Measurements from ENCODE around the gene CAMTA1.

CAMTA1 gene

GRCh38 chr1:7221826-7222694 lies 436.8 kb downstream of the CAMTA1 start:
- no peak for DNase-seq

DNA sequence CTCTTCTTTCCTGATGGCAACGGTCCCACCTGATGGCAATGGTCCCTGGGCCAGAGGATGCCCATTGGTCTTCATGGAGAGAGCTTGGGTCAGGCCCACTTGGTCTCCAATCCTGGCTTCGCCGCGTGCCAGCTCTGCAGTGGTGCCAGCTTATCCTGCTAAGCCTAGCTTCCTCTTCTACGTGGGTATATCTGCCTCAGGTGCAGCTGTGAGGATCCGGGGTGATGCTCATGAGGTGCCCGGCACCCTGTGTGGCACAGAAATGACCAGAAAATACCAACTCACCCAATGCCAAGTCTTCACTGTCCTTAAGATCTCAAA lies 437.4 kb downstream of the CAMTA1 start:
- no peak for DNase-seq

DNA sequence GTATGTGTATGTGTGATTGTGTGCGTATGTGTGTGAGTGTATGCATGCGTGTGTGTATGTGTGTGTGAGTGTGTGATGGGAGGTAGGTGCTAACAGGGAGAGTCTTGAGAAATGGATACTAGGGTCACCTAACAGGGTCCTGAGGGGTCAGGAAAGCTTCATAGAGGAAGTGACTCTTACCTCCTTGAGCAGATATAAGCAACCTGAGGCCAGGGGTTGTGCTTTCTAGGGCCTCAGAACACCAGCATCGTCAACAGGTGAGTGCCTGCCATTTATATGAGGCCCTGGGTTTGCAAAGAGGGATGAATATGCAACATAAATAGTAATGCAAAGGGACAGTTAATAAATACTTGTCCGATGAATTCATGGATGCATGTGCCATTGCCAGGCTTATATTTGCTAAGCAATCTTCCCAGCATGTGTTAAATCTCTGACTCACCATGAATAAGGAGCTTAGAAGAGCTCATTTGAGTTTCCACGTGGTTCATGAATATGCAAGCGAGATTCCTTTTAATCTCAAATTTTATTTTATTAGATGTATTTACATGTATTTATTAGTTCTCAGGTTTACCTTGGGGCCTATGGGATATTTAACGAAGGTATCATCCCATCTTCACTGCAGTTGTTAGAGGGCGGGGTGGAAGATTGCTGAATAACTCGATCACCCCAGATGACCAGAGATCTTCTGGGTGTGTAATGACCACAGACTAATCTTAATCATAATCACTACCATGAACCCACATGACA lies 438.3 kb downstream of the CAMTA1 start:
- no peak for DNase-seq

GRCh38 chr1:7224081-7224534 lies 438.9 kb downstream of the CAMTA1 start:
- no peak for DNase-seq

DNA sequence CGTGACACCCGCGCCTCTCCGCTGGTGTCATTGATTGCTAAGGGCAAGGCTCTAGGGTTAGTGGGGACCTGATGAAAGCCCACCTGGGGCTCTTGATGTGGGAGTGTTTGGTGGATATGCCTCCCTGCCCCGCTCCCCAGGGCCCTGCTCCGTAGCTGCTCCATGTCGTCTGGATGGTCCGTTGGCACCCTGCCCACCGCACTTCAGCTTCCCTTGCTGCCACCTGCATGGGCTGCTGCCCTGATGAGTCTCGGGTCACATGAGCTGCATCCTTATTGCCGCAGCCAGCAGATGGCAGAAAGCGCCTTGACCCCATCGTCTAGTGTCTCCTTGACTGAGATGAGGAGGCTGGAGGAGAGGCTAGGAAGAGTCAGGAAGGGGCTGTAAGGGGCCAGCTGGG lies 439.4 kb downstream of the CAMTA1 start:
- DNase-seq = no peak

- DNase-seq = no peak
These were observed 440.7 kb downstream of the CAMTA1 start for GRCh38 chr1:7225711-7226505.

GRCh38 chr1:7227654-7228053 lies 442.4 kb downstream of the CAMTA1 start:
- no peak for DNase-seq

GRCh38 chr1:7228252-7228961 lies 443.2 kb downstream of the CAMTA1 start:
- no peak for DNase-seq

- DNase-seq = no peak
These were observed 443.9 kb downstream of the CAMTA1 start for GRCh38 chr1:7229186-7229585.

- no peak for DNase-seq
These were observed 444.7 kb downstream of the CAMTA1 start for GRCh38 chr1:7229696-7230631.

- no peak for DNase-seq
These were observed 447.4 kb downstream of the CAMTA1 start for GRCh38 chr1:7232441-7233236.

GRCh38 chr1:7233237-7233540 lies 447.9 kb downstream of the CAMTA1 start:
- no peak for DNase-seq

GRCh38 chr1:7233646-7234470 lies 448.6 kb downstream of the CAMTA1 start:
- no peak for DNase-seq

GRCh38 chr1:7234471-7234755 lies 449.2 kb downstream of the CAMTA1 start:
- DNase-seq = no peak

GRCh38 chr1:7235871-7236517 lies 450.7 kb downstream of the CAMTA1 start:
- no peak for DNase-seq

GRCh38 chr1:7236844-7237515 lies 451.7 kb downstream of the CAMTA1 start:
- no peak for DNase-seq

- no peak for DNase-seq
These were observed 461.9 kb downstream of the CAMTA1 start for GRCh38 chr1:7247158-7247557.

- no peak for DNase-seq
These were observed 462.7 kb downstream of the CAMTA1 start for GRCh38 chr1:7247791-7248548.
